ENCODE measurements around the gene TSSK2.

Gene TSSK2

DNA sequence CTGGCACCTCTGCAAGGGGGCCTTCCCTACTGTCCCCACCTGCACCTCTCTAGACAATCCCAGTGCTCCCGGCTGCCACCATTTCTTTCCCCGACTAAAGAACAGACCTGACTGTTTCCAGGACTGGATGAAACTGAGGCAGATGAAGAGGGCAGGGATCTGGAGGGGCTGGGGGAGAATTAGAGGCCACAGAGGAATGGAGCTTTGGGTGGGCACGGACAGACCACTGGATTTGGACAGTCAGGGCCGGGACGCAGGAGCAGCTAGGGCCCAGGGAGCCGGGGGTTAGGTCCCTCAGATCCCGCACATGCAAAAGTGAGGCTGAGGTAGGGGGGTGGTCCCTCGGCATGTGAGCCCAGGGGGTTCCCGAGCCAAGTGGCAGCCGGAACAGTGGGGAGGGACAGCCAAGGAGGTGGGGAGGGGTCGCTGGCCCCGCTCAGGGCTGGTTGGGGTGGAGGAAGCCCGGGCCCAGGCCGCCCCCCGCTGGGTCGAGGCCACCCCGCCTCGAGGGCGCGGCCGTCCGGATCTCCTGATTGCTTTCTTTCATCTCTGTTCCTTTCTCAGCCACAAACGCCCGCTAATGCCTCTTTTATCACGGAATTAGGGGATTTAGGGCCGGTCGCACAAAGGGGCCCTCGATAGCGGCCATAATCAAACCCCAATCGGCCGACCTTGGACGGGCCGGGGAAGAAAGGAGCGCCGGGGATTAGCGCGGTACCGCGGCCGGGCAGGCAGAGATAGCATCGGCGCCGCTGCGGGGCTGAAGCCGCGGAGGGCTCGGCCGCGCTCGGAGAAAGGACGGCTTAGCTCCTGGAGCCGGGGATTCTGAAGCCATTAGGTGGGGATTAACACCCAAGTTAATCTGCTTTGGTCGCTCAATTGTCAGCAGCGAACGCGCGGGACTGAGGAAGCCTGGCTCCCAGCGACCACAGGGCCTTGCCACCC, 38.2 kb downstream of the TSSK2 start:
- Histone ChIP-seq H3K4me1 (ENCODE audit: low read length) (peaks cover 27% of the 10 kb centered on the region), H3K27me3 (ENCODE audit: low read depth, low read length) (no peaks in the 10 kb centered on the region), H4K20me1 (ENCODE audit: insufficient read depth, low read length) (peaks cover 6% of the 10 kb centered on the region; the same call in 1 of the 2 replicates), H3K9me3 (ENCODE audit: insufficient read depth, low read length) (no peaks in the 10 kb centered on the region), H3K4me3 (ENCODE audit: low read length) (no peak overlapping the region), H3K9ac (ENCODE audit: low read length) (no peak overlapping the region), H3K36me3 (replicated peaks; ENCODE audit: low read depth, low read length) (peaks cover 3% of the 10 kb centered on the region), H3K4me2 (ENCODE audit: low read length) (no peak overlapping the region), H3K27ac (ENCODE audit: low read length) (no peak overlapping the region), H3K79me2 (ENCODE audit: low read length) (peaks cover 39% of the 10 kb centered on the region), H2AFZ (ENCODE audit: low read depth, low read length) (no peak overlapping the region)
- TF ChIP-seq EZH2phosphoT487 (IDR thresholded peaks at IDR 0.05; ENCODE audit: low read depth): no peak
- TF ChIP-seq, protein P1, sequence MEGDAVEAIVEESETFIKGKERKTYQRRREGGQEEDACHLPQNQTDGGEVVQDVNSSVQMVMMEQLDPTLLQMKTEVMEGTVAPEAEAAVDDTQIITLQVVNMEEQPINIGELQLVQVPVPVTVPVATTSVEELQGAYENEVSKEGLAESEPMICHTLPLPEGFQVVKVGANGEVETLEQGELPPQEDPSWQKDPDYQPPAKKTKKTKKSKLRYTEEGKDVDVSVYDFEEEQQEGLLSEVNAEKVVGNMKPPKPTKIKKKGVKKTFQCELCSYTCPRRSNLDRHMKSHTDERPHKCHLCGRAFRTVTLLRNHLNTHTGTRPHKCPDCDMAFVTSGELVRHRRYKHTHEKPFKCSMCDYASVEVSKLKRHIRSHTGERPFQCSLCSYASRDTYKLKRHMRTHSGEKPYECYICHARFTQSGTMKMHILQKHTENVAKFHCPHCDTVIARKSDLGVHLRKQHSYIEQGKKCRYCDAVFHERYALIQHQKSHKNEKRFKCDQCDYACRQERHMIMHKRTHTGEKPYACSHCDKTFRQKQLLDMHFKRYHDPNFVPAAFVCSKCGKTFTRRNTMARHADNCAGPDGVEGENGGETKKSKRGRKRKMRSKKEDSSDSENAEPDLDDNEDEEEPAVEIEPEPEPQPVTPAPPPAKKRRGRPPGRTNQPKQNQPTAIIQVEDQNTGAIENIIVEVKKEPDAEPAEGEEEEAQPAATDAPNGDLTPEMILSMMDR (IDR thresholded peaks at IDR 0.05; ENCODE audit: low read depth, low read length): no peak

DNA sequence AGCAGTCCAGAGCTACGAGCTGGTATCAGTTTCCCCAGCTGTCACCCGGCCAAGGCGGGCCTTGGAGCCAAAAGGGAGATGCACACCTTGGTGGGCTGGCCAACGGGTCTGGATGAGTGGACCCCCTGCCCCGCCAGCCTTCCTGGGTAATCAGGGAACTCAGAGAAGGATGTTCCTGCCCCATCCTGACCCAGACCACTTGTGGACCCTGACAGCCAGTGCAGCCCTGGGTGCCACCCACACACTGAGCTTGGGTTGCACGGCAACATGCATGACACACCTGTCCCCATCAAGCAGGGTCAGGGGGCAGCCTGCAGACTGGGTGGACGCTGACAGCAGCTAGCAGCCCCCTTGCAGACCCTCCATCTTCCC, 38.8 kb downstream of the TSSK2 start:
- no peaks in the 10 kb centered on the region for H3K27me3 ChIP-seq (ENCODE audit: low read depth, low read length)
- no peak overlapping the region for H3K4me3 ChIP-seq (ENCODE audit: low read length)
- H3K9ac ChIP-seq (ENCODE audit: low read length): no peak overlapping the region
- H3K4me1 ChIP-seq (ENCODE audit: low read length): peaks cover 34% of the 10 kb centered on the region
- H3K79me2 ChIP-seq (ENCODE audit: low read length): peaks cover 45% of the 10 kb centered on the region
- no peak overlapping the region for H3K27ac ChIP-seq (ENCODE audit: low read length)
- H3K36me3 ChIP-seq (replicated peaks; ENCODE audit: low read depth, low read length): peaks cover 3% of the 10 kb centered on the region
- H3K4me2 ChIP-seq (ENCODE audit: low read length): 0 out of 2 replicates have a peak overlapping the region, but pooled peaks have one; percentile 100
- TF ChIP-seq, protein P1 (IDR thresholded peaks at IDR 0.05; ENCODE audit: low read depth, low read length): no peak
- TF ChIP-seq EZH2phosphoT487 (IDR thresholded peaks at IDR 0.05; ENCODE audit: low read depth): no peak
- no peaks in the 10 kb centered on the region for H3K9me3 ChIP-seq (ENCODE audit: insufficient read depth, low read length)
- H4K20me1 ChIP-seq (ENCODE audit: insufficient read depth, low read length): peaks cover 10% of the 10 kb centered on the region; the same call in 1 of the 2 replicates
- no peak overlapping the region for H2AFZ ChIP-seq (ENCODE audit: low read depth, low read length)

DNA sequence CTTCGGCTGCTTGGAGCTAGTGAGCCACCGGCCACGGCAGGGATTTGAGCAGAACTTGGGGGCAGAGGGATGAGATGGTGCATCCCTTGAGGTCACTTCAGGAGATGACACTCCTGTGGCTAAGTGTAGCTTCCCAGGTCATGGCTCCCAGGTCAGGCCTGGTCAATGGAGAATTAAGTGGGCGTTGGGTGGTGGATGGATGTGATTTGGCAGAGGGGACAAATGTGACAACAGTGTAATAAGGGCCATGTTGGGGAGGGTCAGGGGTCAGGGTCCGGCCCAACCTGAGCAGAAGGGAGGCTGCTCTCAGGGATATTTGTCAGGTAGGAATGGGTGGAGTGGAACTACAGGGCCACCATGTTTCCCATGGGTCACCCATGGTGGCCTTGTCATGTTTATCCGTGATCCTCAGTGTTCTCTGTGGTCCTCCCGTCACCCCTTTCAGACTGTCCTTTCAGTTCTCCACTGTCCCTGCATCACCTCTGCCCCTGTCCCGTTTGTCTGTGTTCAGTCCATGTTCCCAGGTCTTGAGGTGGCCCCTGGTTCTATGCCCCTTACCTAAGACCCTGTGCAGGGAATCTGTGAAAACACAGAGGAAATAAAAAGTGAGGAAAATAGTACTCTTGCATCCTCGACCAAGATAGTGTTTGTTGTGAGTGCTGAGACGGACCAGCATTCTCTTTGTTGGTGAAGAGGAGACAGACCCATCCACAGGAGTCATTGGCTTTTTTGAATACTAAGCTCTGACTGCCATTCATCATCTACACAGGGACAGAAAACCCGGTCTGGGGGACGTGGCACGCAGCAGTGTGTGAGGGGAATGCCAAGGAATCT, 41.3 kb downstream of the TSSK2 start:
- Histone ChIP-seq H3K4me2 (ENCODE audit: low read length) (peak overlapping the region; percentile 99), H3K79me2 (ENCODE audit: low read length) (peaks cover 61% of the 10 kb centered on the region), H3K27me3 (ENCODE audit: low read depth, low read length) (no peaks in the 10 kb centered on the region), H4K20me1 (ENCODE audit: insufficient read depth, low read length) (peaks cover 15% of the 10 kb centered on the region; the same call in 1 of the 2 replicates), H3K4me3 (ENCODE audit: low read length) (peak overlapping the region; percentile 94), H3K27ac (ENCODE audit: low read length) (peak overlapping the region; percentile 57), H3K9ac (ENCODE audit: low read length) (peak overlapping the region; percentile 99), H3K9me3 (ENCODE audit: insufficient read depth, low read length) (no peaks in the 10 kb centered on the region), H3K4me1 (ENCODE audit: low read length) (peaks cover 41% of the 10 kb centered on the region), H3K36me3 (replicated peaks; ENCODE audit: low read depth, low read length) (peaks cover 7% of the 10 kb centered on the region), H2AFZ (ENCODE audit: low read depth, low read length) (no peak overlapping the region)
- TF ChIP-seq, protein P1 (IDR thresholded peaks at IDR 0.05; ENCODE audit: low read depth, low read length): no peak
- no peak for TF ChIP-seq EZH2phosphoT487 (IDR thresholded peaks at IDR 0.05; ENCODE audit: low read depth)
